ENCODE data around the gene ADTRP. TPM values are rescaled to one million over a fixed set of nuclear protein-coding genes. Genes with fewer than 3 reads are reported as not detected.

Gene ADTRP, protein sequence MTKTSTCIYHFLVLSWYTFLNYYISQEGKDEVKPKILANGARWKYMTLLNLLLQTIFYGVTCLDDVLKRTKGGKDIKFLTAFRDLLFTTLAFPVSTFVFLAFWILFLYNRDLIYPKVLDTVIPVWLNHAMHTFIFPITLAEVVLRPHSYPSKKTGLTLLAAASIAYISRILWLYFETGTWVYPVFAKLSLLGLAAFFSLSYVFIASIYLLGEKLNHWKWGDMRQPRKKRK
- total RNA-seq (2014; rRNA removed; shearing (Covaris generic)), result not detected in 2 replicates

DNA sequence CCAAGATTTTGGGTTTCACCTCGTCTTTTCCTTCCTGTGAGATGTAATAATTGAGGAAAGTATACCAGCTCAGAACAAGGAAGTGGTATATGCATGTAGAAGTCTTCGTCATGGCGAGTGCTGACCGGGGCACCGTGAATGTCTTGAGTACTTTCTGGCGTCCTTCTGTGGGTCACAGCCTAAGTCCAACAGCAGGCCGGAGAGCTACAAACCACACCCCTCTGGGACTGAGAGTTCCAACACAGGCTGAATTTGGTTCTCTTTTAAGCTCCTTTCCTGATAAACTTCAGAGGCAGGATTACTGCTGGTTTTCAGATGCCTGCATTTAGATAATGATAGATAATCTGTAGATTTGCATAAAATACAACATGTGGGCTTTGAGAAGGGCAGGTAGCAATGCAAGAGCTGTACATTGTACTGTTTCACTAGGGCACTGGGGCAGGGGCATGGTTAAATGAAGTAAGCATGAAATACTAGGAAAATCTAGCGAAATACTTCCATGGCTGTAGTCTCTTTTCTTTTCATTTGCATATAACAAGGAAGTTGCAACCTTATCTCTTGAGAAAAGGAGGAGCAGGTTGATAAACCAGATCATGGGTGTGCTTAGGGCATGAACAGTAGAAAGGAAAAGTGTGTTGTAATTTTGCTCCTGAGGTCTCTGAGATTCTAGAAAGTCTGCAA lies at the start of gene ADTRP:
Gene ADTRP (minus strand): TSS at position 156 of the 681 bp plus-strand sequence. CDS start 44 bp downstream, at position 112.
- no peaks in the 10 kb centered on the region for H3K9me3 ChIP-seq (replicated peaks)
- H3K27me3 ChIP-seq, result no peaks in the 10 kb centered on the region
- no peaks in the 10 kb centered on the region for H3K4me1 ChIP-seq
- no peak within 1 kb of the TSS for H3K4me3 ChIP-seq
- no peak within 1 kb of the TSS for H3K27ac ChIP-seq
- no peaks in the 10 kb centered on the region for H3K36me3 ChIP-seq
- no peak for DNase-seq

DNA sequence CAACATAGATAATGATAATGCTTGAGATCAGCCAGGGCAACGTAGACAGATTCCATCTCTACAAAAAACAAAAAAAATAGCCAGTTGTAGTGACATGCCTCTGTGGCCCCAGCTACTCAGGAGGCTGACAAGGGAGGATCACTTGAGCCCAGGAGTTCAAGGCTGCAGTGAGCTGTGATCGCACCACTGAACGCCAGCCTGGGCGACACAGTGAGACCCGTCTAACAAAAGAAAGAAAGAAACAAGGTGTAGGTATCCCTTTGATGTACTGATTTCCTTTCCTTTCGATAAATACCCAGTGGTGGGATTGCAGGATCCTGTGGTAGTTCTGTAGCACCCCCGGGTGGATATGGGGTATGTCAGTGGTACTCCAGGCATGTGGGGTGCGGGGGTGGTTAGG lies 48.2 kb upstream of the ADTRP start:
- H3K27ac ChIP-seq, result no peak overlapping the region
- no peaks in the 10 kb centered on the region for H3K27me3 ChIP-seq
- H3K9me3 ChIP-seq (replicated peaks), result no peaks in the 10 kb centered on the region
- no peak overlapping the region for H3K4me3 ChIP-seq
- no peaks in the 10 kb centered on the region for H3K36me3 ChIP-seq
- no peaks in the 10 kb centered on the region for H3K4me1 ChIP-seq
- no peak for DNase-seq

DNA sequence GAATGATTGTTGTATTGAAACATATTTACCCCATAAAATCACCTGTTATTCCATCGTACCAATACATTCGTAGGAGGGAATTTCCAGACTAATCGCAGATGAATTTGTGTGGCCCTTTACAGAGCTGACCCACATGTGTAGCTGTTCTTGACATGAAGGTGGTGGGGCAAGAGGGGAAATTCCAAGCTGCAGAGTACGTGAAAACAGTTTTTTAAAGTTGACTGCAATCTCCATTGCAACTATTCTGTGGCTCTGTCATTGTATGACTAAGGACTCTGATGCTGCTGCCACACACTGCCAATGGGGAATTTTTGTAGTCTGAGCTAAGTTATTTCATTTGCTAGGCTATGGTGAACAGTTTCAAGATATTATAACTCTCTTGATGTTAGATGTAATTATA lies 46.4 kb upstream of the ADTRP start:
- Histone ChIP-seq H3K9me3 (replicated peaks) (no peaks in the 10 kb centered on the region), H3K36me3 (no peaks in the 10 kb centered on the region), H3K4me3 (no peak overlapping the region), H3K27ac (no peak overlapping the region), H3K4me1 (no peaks in the 10 kb centered on the region), H3K27me3 (no peaks in the 10 kb centered on the region)
- DNase-seq, result no peak

DNA sequence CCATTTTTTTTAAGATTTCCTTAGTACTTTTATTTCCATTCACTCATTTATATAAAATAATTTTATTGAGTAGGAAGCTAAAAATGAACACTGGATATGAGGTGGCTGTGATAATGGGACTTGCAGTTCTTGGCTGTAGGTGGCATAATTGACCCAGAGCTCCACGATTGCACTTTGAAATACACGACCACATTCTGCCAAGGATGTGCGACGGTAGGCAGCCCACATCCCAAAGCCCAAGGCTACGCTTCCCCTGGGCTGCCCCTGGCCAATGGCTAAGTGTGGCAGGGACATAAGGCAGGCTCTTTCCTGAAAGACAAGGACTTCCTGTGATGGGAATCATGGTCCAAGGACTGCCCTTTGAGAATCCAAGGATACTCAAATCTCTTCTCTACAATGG lies 43.7 kb upstream of the ADTRP start:
- DNase-seq, result no peak
- Histone ChIP-seq H3K4me1 (no peaks in the 10 kb centered on the region), H3K9me3 (replicated peaks) (no peaks in the 10 kb centered on the region), H3K36me3 (no peaks in the 10 kb centered on the region), H3K27me3 (no peaks in the 10 kb centered on the region), H3K4me3 (no peak overlapping the region), H3K27ac (no peak overlapping the region)

GRCh38 chr6:11821781-11822180 lies 43.2 kb upstream of the ADTRP start:
- Histone ChIP-seq H3K9me3 (replicated peaks) (no peaks in the 10 kb centered on the region), H3K36me3 (no peaks in the 10 kb centered on the region), H3K4me3 (no peak overlapping the region), H3K27me3 (no peaks in the 10 kb centered on the region), H3K4me1 (no peaks in the 10 kb centered on the region), H3K27ac (no peak overlapping the region)
- DNase-seq, result no peak

- Histone ChIP-seq H3K36me3 (no peaks in the 10 kb centered on the region), H3K27me3 (no peaks in the 10 kb centered on the region), H3K4me1 (no peaks in the 10 kb centered on the region), H3K9me3 (replicated peaks) (no peaks in the 10 kb centered on the region), H3K4me3 (no peak overlapping the region), H3K27ac (no peak overlapping the region)
- no peak for DNase-seq
Observed at GRCh38 chr6:11820821-11821220, 42.2 kb upstream of the ADTRP start.

GRCh38 chr6:11819486-11819885 lies 40.9 kb upstream of the ADTRP start:
- no peaks in the 10 kb centered on the region for H3K4me1 ChIP-seq
- no peak for DNase-seq

GRCh38 chr6:11815231-11815630 lies 36.6 kb upstream of the ADTRP start:
- no peak overlapping the region for H3K27ac ChIP-seq
- DNase-seq, result no peak
- no peaks in the 10 kb centered on the region for H3K9me3 ChIP-seq (replicated peaks)
- no peaks in the 10 kb centered on the region for H3K4me1 ChIP-seq
- H3K36me3 ChIP-seq, result no peaks in the 10 kb centered on the region
- no peaks in the 10 kb centered on the region for H3K27me3 ChIP-seq
- H3K4me3 ChIP-seq, result no peak overlapping the region

More at GRCh38 chr6:11819486-11819885, 40.9 kb upstream of the ADTRP start:
- H3K4me3 ChIP-seq, result no peak overlapping the region
- no peaks in the 10 kb centered on the region for H3K27me3 ChIP-seq
- H3K36me3 ChIP-seq, result no peaks in the 10 kb centered on the region
- no peak overlapping the region for H3K27ac ChIP-seq
- H3K9me3 ChIP-seq (replicated peaks), result no peaks in the 10 kb centered on the region

- no peak overlapping the region for H3K27ac ChIP-seq
- H3K9me3 ChIP-seq (replicated peaks), result no peaks in the 10 kb centered on the region
- DNase-seq, result no peak
- no peaks in the 10 kb centered on the region for H3K36me3 ChIP-seq
- no peaks in the 10 kb centered on the region for H3K27me3 ChIP-seq
- no peaks in the 10 kb centered on the region for H3K4me1 ChIP-seq
- no peak overlapping the region for H3K4me3 ChIP-seq
Observed at GRCh38 chr6:11814819-11815218, 36.2 kb upstream of the ADTRP start.

DNA sequence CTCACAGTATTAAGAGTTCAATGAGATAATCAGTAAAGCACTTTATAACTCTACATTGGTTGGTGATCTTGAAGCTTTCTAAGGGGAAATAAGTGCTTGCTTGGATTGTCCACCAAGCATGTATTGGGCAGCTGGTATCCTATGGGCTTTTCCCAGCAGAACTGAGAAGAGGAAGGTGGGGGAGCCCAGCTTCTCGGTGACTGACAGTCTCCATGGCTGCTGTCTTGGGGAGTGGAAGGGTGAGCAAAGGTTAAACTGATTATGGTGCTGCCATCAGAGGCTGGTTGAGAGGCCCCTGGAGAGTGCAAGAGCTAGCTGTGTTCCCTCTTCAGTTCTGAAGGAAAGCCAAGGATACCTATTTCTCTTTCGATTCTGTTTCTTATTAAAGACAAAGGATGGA lies 35.5 kb upstream of the ADTRP start:
- no peaks in the 10 kb centered on the region for H3K27me3 ChIP-seq
- DNase-seq, result no peak
- H3K27ac ChIP-seq, result no peak overlapping the region
- H3K36me3 ChIP-seq, result no peaks in the 10 kb centered on the region
- H3K4me3 ChIP-seq, result no peak overlapping the region
- H3K4me1 ChIP-seq, result no peaks in the 10 kb centered on the region
- no peaks in the 10 kb centered on the region for H3K9me3 ChIP-seq (replicated peaks)

DNA sequence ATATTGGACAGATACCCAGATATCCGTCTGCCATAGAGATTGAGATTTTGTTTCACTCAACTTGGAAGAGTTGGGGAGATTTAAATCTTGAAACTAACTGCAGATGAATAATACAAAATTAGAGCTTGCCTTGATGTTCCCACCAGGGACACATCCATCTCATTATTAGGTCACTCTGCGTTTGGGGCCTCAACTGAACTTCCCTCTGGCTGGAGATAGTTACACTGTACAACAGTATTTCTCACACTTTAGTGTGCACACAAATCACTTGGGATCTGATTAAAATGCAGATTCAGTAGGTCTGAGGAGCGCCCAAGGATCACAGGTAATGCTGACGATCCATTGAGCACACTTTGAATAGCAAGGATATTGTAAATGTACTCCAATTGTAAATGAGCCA lies 35.0 kb upstream of the ADTRP start:
- H3K27ac ChIP-seq, result no peak overlapping the region
- no peaks in the 10 kb centered on the region for H3K4me1 ChIP-seq
- no peak for DNase-seq
- no peaks in the 10 kb centered on the region for H3K27me3 ChIP-seq
- no peak overlapping the region for H3K4me3 ChIP-seq
- H3K9me3 ChIP-seq (replicated peaks), result no peaks in the 10 kb centered on the region
- H3K36me3 ChIP-seq, result no peaks in the 10 kb centered on the region

- no peak overlapping the region for H3K27ac ChIP-seq
- DNase-seq, result no peak
- no peaks in the 10 kb centered on the region for H3K27me3 ChIP-seq
- no peaks in the 10 kb centered on the region for H3K36me3 ChIP-seq
- H3K4me3 ChIP-seq, result no peak overlapping the region
- no peaks in the 10 kb centered on the region for H3K9me3 ChIP-seq (replicated peaks)
- no peaks in the 10 kb centered on the region for H3K4me1 ChIP-seq
Observed at GRCh38 chr6:11812951-11813350, 34.3 kb upstream of the ADTRP start.

DNA sequence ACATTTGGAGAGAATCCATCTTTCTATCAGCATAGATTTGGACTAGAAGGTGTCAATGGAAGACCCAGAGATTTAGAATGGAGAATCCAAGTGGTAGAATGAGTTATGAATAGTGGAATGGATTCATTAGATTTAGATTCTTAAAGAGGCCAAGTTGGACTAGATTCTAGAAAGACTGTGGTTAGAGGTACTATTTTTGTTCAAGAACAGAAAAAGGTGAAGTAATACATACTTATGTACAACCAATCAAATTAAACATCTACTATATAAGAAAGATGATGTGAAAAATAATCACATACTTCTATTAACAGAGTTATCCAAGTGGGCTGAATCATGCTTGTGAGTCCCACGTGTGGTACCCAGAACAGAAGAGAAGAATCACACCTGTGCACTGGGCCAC lies 33.8 kb upstream of the ADTRP start:
- no peaks in the 10 kb centered on the region for H3K4me1 ChIP-seq
- no peaks in the 10 kb centered on the region for H3K27me3 ChIP-seq
- no peak for DNase-seq
- no peak overlapping the region for H3K4me3 ChIP-seq
- H3K9me3 ChIP-seq (replicated peaks), result no peaks in the 10 kb centered on the region
- H3K27ac ChIP-seq, result no peak overlapping the region
- H3K36me3 ChIP-seq, result no peaks in the 10 kb centered on the region

- H3K4me3 ChIP-seq, result no peak overlapping the region
- no peak for DNase-seq
- H3K27ac ChIP-seq, result no peak overlapping the region
- H3K4me1 ChIP-seq, result no peaks in the 10 kb centered on the region
- no peaks in the 10 kb centered on the region for H3K36me3 ChIP-seq
- H3K9me3 ChIP-seq (replicated peaks), result no peaks in the 10 kb centered on the region
- H3K27me3 ChIP-seq, result no peaks in the 10 kb centered on the region
Observed at GRCh38 chr6:11811644-11812264, 33.2 kb upstream of the ADTRP start.

GRCh38 chr6:11810854-11811643 lies 32.4 kb upstream of the ADTRP start:
- no peaks in the 10 kb centered on the region for H3K27me3 ChIP-seq
- H3K27ac ChIP-seq, result no peak overlapping the region
- H3K9me3 ChIP-seq (replicated peaks), result no peaks in the 10 kb centered on the region
- no peak for DNase-seq
- H3K4me3 ChIP-seq, result no peak overlapping the region
- no peaks in the 10 kb centered on the region for H3K36me3 ChIP-seq
- H3K4me1 ChIP-seq, result no peaks in the 10 kb centered on the region
